Activated CD8-positive, alpha-beta memory T cell treated with anti-CD3 and anti-CD28 coated beads, Interleukin-2, amount 50 U/mL, for 4 hours (primary cell): ENCODE results near the gene CNTN4.
"Not testable (repeated sequence)": the region's sequence is repeated elsewhere in the genome, so short reads cannot be mapped to it uniquely, and the experiment has no call there.

Experiments
- DNase-seq: peaks from one replicate; pipeline ENCODE4 v3.0.0-alpha.2; 2020

Gene CNTN4

GRCh38 chr3:2098398-2099027 is at the start of gene CNTN4:
CNTN4 (plus strand) TSS chr3:2098866.
- DNase-seq, result no peak

- DNase-seq, result no peak
Measured at GRCh38 chr3:2061360-2061759, 37.3 kb upstream of the CNTN4 start.

DNA sequence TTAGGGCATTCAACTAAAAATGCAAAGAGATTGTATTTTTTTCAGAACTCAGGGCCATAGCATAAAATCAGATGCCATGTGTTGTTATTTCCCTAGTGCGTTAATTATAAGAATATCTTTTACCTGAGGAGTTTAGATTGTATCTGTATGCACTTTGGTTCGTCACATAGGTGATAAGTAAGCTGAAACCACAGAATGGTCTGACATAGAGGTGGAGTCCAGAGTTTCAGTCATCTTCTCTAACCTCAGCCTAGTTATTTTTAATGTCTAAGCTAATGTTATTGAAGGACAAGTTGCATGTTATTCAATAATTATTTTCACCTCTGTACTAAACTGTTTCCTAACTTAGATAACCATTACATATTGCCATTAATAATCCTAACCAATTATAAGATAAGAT is 27.1 kb upstream of the CNTN4 start:
- DNase-seq, result no peak

- no peak for DNase-seq
Measured at GRCh38 chr3:2078821-2079220, 19.8 kb upstream of the CNTN4 start.

GRCh38 chr3:2082871-2083480 is 15.7 kb upstream of the CNTN4 start:
- no peak for DNase-seq

DNA sequence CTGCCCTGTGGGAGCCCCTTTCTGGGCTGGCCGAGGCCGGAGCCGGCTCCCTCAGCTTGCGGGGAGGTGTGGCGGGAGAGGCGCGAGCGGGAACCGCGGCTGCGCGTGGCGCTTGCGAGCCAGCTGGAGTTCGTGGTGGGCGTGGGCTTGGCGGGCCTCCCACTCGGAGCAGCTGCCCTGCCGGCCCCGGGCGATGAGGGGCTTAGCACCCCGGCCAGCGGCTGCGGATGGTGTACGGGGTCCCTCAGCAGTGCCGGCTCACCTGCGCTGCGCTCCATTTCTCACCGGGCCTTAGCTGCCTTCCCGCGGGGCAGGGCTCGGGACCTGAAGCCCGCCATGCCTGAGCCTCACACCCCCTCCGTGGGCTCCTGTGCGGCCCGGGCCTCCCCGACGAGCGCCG is 15.1 kb upstream of the CNTN4 start:
- DNase-seq, result not testable (repeated sequence)

GRCh38 chr3:2090095-2090911 is 8.4 kb upstream of the CNTN4 start:
- no peak for DNase-seq

- DNase-seq, result no peak
Measured at GRCh38 chr3:2092758-2093157, 5.9 kb upstream of the CNTN4 start.

GRCh38 chr3:2094941-2095340 is 3.7 kb upstream of the CNTN4 start:
- DNase-seq, result no peak

DNA sequence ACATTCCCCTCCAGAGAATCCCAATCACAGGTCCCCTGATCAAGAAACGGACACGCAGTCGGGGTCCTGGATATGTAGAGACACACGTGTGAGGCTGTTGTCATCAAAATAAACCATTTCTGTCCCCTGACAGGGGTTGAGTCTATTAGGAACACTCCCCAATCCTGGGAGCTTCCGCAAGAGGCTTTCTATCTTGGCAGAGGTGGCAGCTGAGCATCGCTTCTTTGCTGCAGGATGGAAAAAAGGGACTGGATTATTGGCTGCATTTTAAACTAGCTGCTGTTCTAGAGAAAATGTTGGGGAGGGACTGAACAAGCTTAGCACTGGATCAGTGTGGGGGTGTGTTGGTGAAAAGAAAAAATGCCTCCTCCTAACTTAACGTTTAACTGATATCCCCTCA is 2.5 kb upstream of the CNTN4 start:
- DNase-seq, result no peak

- DNase-seq, result no peak
Measured at GRCh38 chr3:2097641-2098191, 950 bp upstream of the CNTN4 start.

DNA sequence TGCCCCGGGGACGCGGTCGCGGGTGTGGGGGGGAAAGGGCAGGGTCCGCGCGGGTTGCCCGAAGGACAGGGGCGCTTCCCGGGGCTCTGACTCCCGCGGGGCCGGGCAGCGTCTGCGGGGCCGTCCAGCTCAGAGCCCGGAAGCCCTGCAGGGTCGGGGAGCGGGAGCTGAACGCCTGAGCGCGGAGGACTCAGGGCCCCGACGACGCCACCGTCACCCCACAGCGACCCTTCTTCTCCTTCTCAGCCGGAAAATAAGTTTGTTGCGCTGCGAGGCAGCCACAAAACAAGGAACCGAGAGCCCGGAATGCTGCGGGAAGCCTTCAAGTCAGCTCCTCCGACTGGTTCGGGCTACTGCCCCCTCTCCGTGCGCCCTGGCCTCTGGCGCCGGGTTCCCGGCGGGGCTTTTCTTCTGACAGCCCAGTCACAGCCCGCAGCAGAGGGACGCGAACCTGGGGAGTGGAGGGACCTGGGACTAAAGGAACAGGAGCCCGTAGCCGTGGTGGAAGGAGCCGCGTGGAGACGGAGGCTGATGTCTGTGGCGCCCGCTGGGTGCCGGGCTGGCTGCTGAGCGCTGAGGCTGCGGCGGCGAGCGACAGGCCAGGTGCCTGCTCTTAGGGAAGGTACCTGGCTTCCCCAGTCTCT is 484 bp downstream of the CNTN4 start:
- no peak for DNase-seq

DNA sequence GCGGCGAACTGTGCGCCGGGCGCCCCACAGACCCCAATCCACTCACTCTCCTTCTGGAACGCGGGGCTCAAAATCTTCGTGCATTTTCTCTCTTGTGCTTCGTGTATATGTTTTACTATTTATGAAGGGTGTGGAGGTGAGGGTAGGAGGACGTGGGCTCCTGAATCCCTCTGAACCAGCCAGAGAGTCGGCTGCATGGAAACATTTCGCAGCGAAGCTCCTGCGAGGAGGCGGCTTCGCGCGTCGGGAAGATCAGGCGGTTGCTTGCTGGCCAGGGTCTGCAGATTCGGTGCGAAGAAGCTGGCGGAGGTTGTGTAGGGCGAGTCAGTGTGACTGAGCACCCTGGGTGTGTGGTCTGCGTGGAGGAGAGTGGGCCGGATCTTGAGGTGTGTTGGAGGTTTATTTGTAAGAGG is 1.1 kb downstream of the CNTN4 start:
- no peak for DNase-seq

- no peak for DNase-seq
Measured at GRCh38 chr3:2106438-2106837, 7.8 kb downstream of the CNTN4 start.

DNA sequence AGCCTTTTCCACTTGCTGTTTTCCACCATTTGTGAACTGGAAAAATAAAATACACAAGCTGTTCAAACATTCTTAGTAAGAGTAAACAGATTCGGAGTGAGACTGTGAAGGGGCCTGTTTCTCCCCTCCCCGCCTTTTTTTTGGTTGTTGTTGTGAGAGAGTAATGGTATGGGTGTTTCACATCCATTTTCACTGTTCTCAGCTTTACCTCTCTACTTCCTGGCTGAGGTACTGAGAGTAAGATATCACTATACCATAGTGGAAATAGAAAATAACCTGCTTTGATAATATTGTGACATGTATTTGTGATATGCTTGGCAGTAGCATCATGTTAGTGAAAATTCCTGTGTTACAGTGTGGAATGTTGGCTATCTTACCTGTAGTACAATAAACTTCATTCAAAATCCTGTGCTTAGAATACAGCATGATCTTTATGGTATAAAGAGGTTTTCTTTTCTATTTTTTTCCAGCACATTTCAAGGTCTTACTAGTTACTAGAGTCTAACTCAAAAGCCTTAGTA is 12.0 kb downstream of the CNTN4 start:
- DNase-seq, result no peak

- no peak for DNase-seq
Measured at GRCh38 chr3:2114617-2115275, 16.1 kb downstream of the CNTN4 start.

DNA sequence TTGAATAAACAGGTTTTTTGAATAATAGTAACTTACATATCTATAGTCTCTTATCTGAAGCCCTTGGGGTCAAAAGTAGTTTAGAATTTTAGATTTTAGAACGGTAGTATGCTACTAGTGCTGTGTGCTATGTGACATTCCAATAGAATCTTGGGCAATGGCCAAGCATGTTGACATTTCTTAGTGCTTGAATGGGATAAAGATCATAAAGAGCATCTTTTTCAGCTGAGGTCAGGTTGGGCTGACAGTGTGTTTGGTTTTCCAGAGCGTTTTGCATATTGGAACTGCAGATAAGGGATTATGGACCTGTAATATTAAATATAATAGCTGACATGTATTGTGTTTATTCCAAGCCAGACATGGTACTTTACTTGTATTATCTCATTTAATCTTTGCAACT is 32.1 kb downstream of the CNTN4 start:
- DNase-seq, result no peak

GRCh38 chr3:2133146-2133545 is 34.5 kb downstream of the CNTN4 start:
- no peak for DNase-seq

- DNase-seq, result no peak
Measured at GRCh38 chr3:2137651-2138050, 39.0 kb downstream of the CNTN4 start.

DNA sequence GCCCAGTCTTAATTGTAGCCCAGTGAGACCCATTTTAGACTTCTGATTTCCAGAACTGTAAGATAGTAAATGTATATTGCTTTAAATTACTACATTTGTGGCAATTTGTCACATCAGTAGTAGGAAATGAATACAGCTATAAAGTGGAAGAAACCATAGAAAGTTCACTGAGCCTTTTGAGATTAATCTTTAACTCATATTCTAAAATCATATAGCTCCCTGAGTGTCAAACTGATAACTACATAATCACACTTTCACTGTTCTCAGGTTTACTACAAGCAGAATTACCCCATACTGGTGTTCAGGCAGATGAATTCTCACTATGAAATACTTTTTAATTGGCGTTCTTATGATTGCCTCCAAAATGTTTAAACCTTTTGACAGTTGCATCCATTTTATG is 42.8 kb downstream of the CNTN4 start:
- no peak for DNase-seq

- no peak for DNase-seq
Measured at GRCh38 chr3:2148561-2149340, 50.1 kb downstream of the CNTN4 start.

DNA sequence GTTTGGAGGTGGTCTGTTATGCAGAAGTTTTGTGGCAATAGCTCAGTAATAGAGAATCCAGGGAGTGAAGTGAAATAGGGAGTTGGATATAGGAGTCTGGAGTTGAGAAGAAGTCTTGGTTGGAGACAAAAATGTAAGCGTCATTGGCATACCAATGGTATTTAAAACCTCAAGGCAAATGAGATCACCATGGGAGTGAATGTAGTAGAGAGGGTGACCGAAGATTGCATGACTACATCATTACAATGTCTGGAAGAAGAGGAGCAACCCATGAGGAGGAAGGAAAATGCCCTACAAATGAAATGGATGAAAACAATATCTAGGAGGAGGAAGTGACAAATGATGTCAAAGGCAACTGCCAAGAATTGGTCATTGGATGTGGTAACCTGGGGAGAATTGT is 54.4 kb downstream of the CNTN4 start:
- no peak for DNase-seq
